ENCODE results near the gene SAP130.

SAP130 gene

DNA sequence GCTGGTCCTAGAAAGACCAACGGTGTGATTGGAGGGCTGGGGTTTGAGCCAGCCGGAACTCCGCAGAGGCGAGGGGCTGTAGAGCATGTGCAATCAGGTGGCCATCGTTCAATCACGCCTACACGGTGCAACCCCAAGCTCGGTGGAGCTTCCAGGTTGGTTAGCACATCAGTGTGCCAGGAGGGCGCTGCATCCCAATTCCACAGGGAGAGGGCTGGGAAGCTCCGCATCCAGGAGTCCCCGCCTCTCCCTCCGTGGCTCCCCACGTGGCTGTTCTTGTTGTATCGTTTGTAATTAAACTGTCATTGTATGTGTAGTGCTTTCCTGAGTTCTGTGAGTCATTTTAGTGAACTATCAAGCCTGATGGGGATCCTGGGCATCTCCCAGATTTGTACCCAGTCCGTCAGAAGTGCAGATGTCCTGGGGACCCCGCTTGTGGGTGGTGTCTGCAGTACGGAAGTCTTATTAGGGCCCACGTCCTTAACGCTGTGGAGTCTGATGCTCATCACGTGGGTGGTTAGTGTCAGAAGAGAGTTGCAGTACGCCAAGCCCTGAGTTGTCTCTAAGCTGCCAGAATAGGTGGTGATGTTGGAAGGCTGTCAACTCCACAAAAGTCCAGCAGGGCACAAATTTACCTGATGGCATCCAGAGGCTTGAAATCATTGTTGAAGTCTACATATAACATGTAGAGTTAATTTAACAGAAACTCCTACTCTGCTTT lies 121.5 kb downstream of the SAP130 start:
- peaks cover 4% of the 10 kb centered on the region for H3K27me3 Mint-ChIP-seq
- H3K36me3 Mint-ChIP-seq (ENCODE audit: low read depth), result no peaks in the 10 kb centered on the region
- H3K9me3 Mint-ChIP-seq, result no peaks in the 10 kb centered on the region
- H3K4me3 Mint-ChIP-seq, result no peak overlapping the region
- H3K4me1 Mint-ChIP-seq (ENCODE audit: low read depth), result no peaks in the 10 kb centered on the region
- no peak overlapping the region for H3K27ac Mint-ChIP-seq

DNA sequence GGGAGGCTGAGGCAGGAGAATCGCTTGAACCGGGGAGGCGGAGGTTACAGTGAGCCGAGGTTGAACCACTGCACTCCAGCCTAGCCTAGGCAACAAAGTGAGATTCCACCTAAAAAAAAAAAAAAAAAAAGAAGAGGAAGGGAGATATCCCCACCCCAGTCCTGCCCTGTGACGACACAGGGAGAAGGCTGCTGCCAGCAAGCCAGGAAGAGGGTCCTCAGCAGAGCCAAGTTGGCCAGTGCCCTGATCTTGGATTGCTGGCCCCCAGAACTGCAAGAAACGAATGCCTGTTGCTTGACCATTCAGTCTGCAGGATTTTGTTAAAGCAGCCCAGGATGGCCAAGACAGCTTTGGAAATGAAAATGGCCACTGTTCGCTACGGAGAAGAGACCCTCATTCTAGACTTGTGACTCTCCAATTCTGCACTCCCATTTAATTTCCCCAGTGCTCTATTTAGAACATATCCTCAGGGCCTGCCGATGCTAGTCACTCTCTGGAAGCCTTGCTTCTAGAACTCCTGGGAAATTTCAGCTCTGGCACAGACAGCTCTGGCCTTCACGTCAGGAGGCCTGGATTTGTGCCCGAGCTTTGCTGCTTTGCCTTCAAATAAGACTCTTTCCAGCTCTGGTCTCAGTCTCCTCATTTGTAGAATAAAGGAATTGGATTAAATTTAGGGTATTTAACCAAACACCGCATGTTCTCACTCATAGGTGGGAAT lies 126.4 kb downstream of the SAP130 start:
- Mint-ChIP-seq H3K27ac (no peak overlapping the region), H3K4me1 (ENCODE audit: low read depth) (peaks cover 4% of the 10 kb centered on the region), H3K4me3 (no peak overlapping the region), H3K9me3 (no peaks in the 10 kb centered on the region), H3K36me3 (ENCODE audit: low read depth) (no peaks in the 10 kb centered on the region), H3K27me3 (no peaks in the 10 kb centered on the region)

DNA sequence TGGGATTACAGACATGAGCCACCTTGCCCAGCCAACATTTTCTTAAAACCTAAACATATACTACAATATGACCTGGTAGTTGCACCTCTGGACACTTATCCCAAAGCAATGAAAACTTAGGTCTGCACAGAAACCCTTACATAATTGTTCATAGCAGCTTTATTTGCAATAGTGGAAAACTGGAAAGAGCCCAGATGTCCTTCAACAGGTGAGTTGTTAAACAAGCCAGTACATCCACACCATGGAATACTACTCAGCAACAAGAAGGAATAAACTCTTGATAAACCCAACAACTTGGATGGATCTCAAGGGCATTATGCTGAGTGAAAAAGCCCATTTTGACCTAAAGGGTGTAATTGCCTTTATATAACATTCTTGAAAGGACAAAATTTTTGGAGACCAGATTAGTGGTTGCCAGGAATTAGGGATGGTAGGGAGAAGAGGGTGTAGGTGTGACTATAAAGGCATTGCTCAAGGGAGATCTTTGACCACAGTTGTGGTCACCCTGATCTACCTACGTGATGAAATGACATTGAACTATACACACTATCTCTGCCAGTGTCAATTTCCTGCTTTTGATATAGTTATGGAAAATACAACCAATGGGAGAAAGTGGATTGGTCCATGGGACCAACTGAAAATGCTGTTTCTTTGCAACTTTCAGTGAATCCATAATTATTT lies 130.2 kb downstream of the SAP130 start:
- H3K36me3 Mint-ChIP-seq (ENCODE audit: low read depth), result no peaks in the 10 kb centered on the region
- H3K4me3 Mint-ChIP-seq, result no peak overlapping the region
- no peak overlapping the region for H3K27ac Mint-ChIP-seq

DNA sequence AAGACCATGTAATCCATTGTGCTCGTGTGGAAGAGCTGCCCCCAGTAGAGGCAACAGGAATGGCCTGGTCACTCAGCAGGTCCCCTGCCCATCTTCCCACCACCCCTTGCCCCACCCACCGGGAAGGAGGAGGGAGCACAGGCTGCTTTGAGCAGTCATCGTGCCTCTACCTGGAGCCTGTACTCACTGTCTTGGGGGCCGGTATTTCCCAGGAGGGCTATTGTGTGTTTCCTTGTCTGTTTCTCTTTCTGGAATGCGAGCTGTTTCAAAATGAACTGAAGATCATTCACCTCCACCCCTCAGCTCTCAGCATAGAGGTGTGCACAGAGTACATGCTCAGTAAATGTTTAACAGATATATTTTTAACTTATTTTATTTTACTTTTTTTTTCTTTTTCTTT lies 134.4 kb downstream of the SAP130 start:
- Mint-ChIP-seq H3K4me3 (no peak overlapping the region), H3K36me3 (ENCODE audit: low read depth) (no peaks in the 10 kb centered on the region), H3K9me3 (no peaks in the 10 kb centered on the region), H3K4me1 (ENCODE audit: low read depth) (peaks cover 8% of the 10 kb centered on the region), H3K27ac (no peak overlapping the region), H3K27me3 (no peaks in the 10 kb centered on the region)

More for the DNA sequence above, 130.2 kb downstream of the SAP130 start:
- Mint-ChIP-seq H3K4me1 (ENCODE audit: low read depth) (peaks cover 4% of the 10 kb centered on the region), H3K9me3 (no peaks in the 10 kb centered on the region), H3K27me3 (no peaks in the 10 kb centered on the region)

DNA sequence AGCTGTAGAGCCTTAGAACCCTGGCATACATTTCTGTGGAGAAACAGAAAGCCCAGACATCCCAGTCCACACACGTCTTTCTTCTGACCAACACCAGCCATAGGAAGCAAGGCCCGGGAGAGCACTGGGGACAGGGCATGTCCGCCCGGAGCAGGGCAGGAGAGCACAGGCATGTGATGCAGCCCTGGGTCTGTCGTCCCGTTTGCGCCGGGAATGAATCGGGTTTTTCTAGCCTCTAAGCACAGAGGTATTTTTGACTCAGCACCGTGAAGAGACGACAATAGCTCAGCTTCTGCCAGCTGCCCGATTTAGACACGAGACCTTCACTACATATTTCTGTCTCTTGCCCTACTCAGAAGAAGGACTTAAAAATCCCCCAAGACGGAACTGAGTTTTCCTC lies 134.8 kb downstream of the SAP130 start:
- Mint-ChIP-seq H3K4me1 (ENCODE audit: low read depth) (peaks cover 5% of the 10 kb centered on the region), H3K4me3 (no peak overlapping the region), H3K36me3 (ENCODE audit: low read depth) (no peaks in the 10 kb centered on the region), H3K27me3 (no peaks in the 10 kb centered on the region), H3K9me3 (no peaks in the 10 kb centered on the region), H3K27ac (no peak overlapping the region)

DNA sequence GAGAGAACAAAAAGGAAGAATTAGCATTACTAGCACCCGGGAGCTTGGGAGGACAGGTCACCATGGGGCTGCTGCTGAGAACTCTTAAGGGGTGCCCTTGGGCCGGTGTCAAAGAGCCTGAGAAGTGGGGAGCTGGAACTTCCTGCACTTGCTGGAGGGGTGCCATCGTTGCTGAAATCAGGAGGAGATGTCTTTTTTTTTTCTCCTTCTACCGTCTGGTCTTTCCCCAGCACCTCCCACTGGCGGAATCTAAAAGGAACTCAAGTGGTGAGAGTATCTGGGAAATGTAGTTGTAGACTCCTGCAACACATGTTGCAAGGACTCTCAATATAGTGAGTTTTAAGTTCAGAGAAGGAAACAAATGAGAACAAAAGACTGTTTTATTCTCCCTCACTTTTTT lies 136.0 kb downstream of the SAP130 start:
- Mint-ChIP-seq H3K4me1 (ENCODE audit: low read depth) (peaks cover 17% of the 10 kb centered on the region), H3K9me3 (no peaks in the 10 kb centered on the region), H3K27me3 (no peaks in the 10 kb centered on the region), H3K27ac (no peak overlapping the region), H3K4me3 (no peak overlapping the region), H3K36me3 (ENCODE audit: low read depth) (no peaks in the 10 kb centered on the region)

Measured in stimulated activated naive CD8-positive, alpha-beta T cell treated with anti-CD3 and anti-CD28 coated beads, Interleukin-15, Interleukin-2, amounts not matched to agents 100 ng/mL and 50 ng/mL, for 24 hours (primary cell).